Progenitor cell of endocrine pancreas (in vitro differentiated cells): ENCODE data around the gene BCAS3. TPM values are rescaled to one million over a fixed set of nuclear protein-coding genes. Genes with fewer than 3 reads are reported as not detected.

Experiments
- DNase-seq: peaks from one replicate; pipeline ENCODE4 v3.0.0; 2021; ENCODE audit warnings: low spot score; ENCODE audit not compliant: unreplicated experiment
- H3K27ac Mint-ChIP-seq: 2 replicates; pipeline ENCODE4 v1.8.0; 2021; ENCODE audit warnings: mild to moderate bottlenecking, moderate library complexity, mixed read lengths
- H3K27me3 Mint-ChIP-seq: 2 replicates; pipeline ENCODE4 v1.8.0; 2021; ENCODE audit warnings: mixed read lengths
- H3K36me3 Mint-ChIP-seq: 2 replicates; pipeline ENCODE4 v1.8.0; 2022; ENCODE audit warnings: mixed read lengths; ENCODE audit not compliant: insufficient read depth
- H3K4me1 Mint-ChIP-seq: 2 replicates; pipeline ENCODE4 v1.8.0; 2021; ENCODE audit warnings: low read depth, mixed read lengths
- H3K4me3 Mint-ChIP-seq: 2 replicates; pipeline ENCODE4 v1.8.0; 2021; ENCODE audit warnings: low read depth, mild to moderate bottlenecking, moderate library complexity, mixed read lengths
- H3K9me3 Mint-ChIP-seq: 2 replicates; pipeline ENCODE4 v1.8.0; 2021; ENCODE audit warnings: low read depth, mixed read lengths
- CTCF ChIP-seq: fragments of 200-600 bp; sonication (generic); IDR thresholded peaks from one replicate; pipeline ENCODE4 v1.5.0; 2021; ENCODE audit warnings: antibody characterized with exemption, mild to moderate bottlenecking; ENCODE audit not compliant: unreplicated experiment
- total RNA-seq: library from RNA; stranded (reverse); gene quantifications from 2 replicates; pipeline ENCODE4 v1.2.1, GENCODE V29; 2021

BCAS3 gene
- total RNA-seq, 1 donor from 2014 or later: 36.1 TPM

DNA sequence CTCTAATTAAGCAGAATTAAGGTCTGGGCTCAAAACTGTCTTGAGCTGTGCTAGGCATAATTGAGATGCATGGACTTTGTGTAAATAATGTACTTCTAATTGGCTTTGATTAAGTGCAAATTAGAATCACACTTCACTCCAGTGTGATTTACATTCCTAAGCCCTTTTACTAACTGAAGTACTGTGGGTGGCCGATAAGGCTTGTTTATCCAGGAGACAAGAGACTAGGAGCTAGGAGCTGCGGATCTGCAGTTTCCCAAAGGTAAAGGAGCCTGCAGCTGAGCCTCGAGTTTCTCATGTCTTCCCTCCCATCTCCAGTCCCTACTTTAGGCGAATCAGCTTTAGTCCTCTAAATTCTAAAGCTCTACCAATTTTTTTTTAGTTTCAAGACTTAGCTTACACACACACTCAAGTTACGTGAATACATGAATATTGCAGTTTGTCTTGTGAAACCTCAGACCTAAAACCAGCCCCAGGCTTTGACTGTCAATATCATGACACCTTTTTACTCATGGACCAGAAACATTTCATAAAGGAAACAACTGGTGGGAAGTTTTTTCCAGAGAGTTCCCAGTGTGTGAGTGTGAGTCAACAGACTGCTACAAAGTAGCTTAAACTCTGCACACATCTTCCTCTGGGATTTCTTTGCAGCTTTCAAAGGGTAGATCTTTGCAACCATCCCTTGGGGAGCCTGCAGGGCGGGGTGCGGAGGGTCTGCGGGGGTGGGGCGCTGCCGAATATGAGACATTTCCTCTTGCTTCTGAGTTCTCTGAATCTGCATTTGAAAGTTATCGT, 608.1 kb downstream of the BCAS3 start:
- DNase-seq: no peak

GRCh38 chr17:61286449-61286848, 608.8 kb downstream of the BCAS3 start:
- DNase-seq: no peak
- peaks cover 5% of the 10 kb centered on the region for H3K9me3 Mint-ChIP-seq
- peaks cover 58% of the 10 kb centered on the region for H3K27me3 Mint-ChIP-seq
- TF ChIP-seq CTCF: no peak
- H3K4me3 Mint-ChIP-seq: no peak overlapping the region
- peaks cover 1% of the 10 kb centered on the region for H3K36me3 Mint-ChIP-seq
- no peak overlapping the region for H3K27ac Mint-ChIP-seq
- H3K4me1 Mint-ChIP-seq: peaks cover 26% of the 10 kb centered on the region

More for the DNA sequence above, 608.1 kb downstream of the BCAS3 start:
- H3K36me3 Mint-ChIP-seq: peaks cover 1% of the 10 kb centered on the region
- peaks cover 26% of the 10 kb centered on the region for H3K4me1 Mint-ChIP-seq
- peaks cover 53% of the 10 kb centered on the region for H3K27me3 Mint-ChIP-seq
- no peak overlapping the region for H3K4me3 Mint-ChIP-seq
- no peak for TF ChIP-seq CTCF
- H3K27ac Mint-ChIP-seq: no peak overlapping the region
- H3K9me3 Mint-ChIP-seq: peaks cover 5% of the 10 kb centered on the region

- Mint-ChIP-seq H3K36me3 (no peaks in the 10 kb centered on the region), H3K27ac (no peak overlapping the region), H3K9me3 (no peaks in the 10 kb centered on the region), H3K27me3 (peaks cover 51% of the 10 kb centered on the region), H3K4me1 (peaks cover 26% of the 10 kb centered on the region), H3K4me3 (no peak overlapping the region)
- no peak for TF ChIP-seq CTCF
- no peak for DNase-seq
These were observed 612.0 kb downstream of the BCAS3 start for GRCh38 chr17:61289408-61290385.

GRCh38 chr17:61291451-61292285, 614.0 kb downstream of the BCAS3 start:
- Mint-ChIP-seq H3K36me3 (no peaks in the 10 kb centered on the region), H3K27me3 (peaks cover 37% of the 10 kb centered on the region), H3K4me1 (peaks cover 11% of the 10 kb centered on the region), H3K4me3 (no peak overlapping the region), H3K27ac (no peak overlapping the region), H3K9me3 (no peaks in the 10 kb centered on the region)
- DNase-seq: no peak
- no peak for TF ChIP-seq CTCF

DNA sequence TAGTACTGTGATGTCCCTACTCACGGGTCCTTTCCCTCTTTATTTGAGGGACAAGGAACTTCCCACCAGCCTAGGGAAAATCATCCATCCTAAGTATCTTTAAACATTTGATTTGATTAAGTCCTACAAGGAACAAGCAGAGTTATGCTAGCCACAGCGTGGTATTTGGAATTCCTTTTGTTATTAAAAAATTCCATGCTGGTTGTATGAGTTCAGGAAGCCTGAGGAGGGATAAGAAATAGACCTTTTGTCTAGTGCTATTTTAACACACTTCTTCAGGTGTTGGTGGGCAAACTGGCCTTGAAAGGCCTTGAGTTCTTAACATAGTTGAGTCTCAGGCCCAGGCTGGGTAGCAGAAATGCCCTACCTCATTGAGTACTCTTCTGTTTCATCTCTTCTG, 616.6 kb downstream of the BCAS3 start:
- peaks cover 29% of the 10 kb centered on the region for H3K27me3 Mint-ChIP-seq
- no peak overlapping the region for H3K27ac Mint-ChIP-seq
- H3K4me3 Mint-ChIP-seq: no peak overlapping the region

More for the DNA sequence above, 616.6 kb downstream of the BCAS3 start:
- DNase-seq: no peak
- peaks cover 9% of the 10 kb centered on the region for H3K4me1 Mint-ChIP-seq
- no peaks in the 10 kb centered on the region for H3K36me3 Mint-ChIP-seq
- TF ChIP-seq CTCF: no peak
- no peaks in the 10 kb centered on the region for H3K9me3 Mint-ChIP-seq
